IMR-90 (cell line): Measurements from ENCODE around the gene AFG3L2. TPM values are rescaled to one million over a fixed set of nuclear protein-coding genes. Genes with fewer than 3 reads are reported as not detected.
A peak's percentile ranks its signal among the peaks of the same experiment; 100 is the strongest.

Source experiments
- ATAC-seq: fragments of 200-7000 bp; cut with Tn5 transposase; 2 replicates; pipeline ENCODE4 v1.9.1; 2020; ENCODE audit warnings: low read depth, mild to moderate bottlenecking, moderate library complexity
- BruUV-seq: library from RNA; stranded (reverse); fragments of 400-500 nt; replicated peaks from 2 replicates; lab custom pipeline; 2021; lab: Mats Ljungman, UMichigan
- CTCF ChIA-PET: fragments of 300-600 bp; formaldehyde crosslinking; extraction: SDS; loops from one replicate; lab custom pipeline; 2021; ENCODE audit warnings: antibody characterized with exemption; lab: Yijun Ruan, JAX
- POLR2A ChIA-PET: fragments of 300-600 bp; sonication (Branson Sonifier 250); formaldehyde crosslinking; loops from one replicate; lab custom pipeline; 2022; ENCODE audit warnings: antibody characterized with exemption; ENCODE audit not compliant: unreplicated experiment; lab: Charles Lee
- DNase-seq: peaks from one replicate; pipeline ENCODE4 v3.0.0; 2013
- H2AFZ ChIP-seq: replicated peaks from 2 replicates; pipeline ENCODE3; 2013; ENCODE audit warnings: low read length, mild to moderate bottlenecking; ENCODE audit not compliant: poor library complexity
- H2AK5ac ChIP-seq: 2 replicates; pipeline ENCODE4 v1.6.1; 2013; ENCODE audit warnings: low read depth, low read length, inconsistent platforms
- H2AK9ac ChIP-seq: replicated peaks from 2 replicates; pipeline ENCODE3; 2013; ENCODE audit warnings: mild to moderate bottlenecking, low read depth, low read length, moderate library complexity; ENCODE audit not compliant: poor library complexity
- H2BK120ac ChIP-seq: 2 replicates; pipeline ENCODE4 v1.6.1; 2013; ENCODE audit warnings: low read depth, low read length, inconsistent platforms
- H2BK15ac ChIP-seq: 3 replicates; pipeline ENCODE4 v1.6.1; 2013; ENCODE audit warnings: low read depth, low read length, inconsistent platforms
- H2BK20ac ChIP-seq: 2 replicates; pipeline ENCODE4 v1.6.1; 2013; ENCODE audit warnings: low read depth, mild to moderate bottlenecking, inconsistent platforms, low read length, moderate library complexity
- H2BK5ac ChIP-seq: 2 replicates; pipeline ENCODE4 v1.6.1; 2013; ENCODE audit warnings: mild to moderate bottlenecking, low read depth, low read length, inconsistent platforms; ENCODE audit not compliant: poor library complexity, severe bottlenecking
- H3K14ac ChIP-seq: replicated peaks from 2 replicates; pipeline ENCODE4 v1.6.1; 2013; ENCODE audit warnings: low read depth, low read length, inconsistent platforms
- H3K18ac ChIP-seq: 2 replicates; pipeline ENCODE4 v1.6.1; 2013; ENCODE audit warnings: low read depth, low read length, control low read depth
- H3K23ac ChIP-seq: 2 replicates; pipeline ENCODE4 v1.6.1; 2013; ENCODE audit warnings: low read depth, low read length, inconsistent platforms
- H3K27ac ChIP-seq: 2 replicates; pipeline ENCODE4 v1.5.1; 2013; ENCODE audit warnings: mild to moderate bottlenecking, control low read depth, low read length; ENCODE audit not compliant: insufficient read depth
- H3K27me3 ChIP-seq: 2 replicates; pipeline ENCODE4 v1.6.1; 2013; ENCODE audit warnings: low read length; ENCODE audit not compliant: control insufficient read depth, insufficient read depth
- H3K36me3 ChIP-seq: 2 replicates; pipeline ENCODE4 v1.6.1; 2013; ENCODE audit warnings: low read length, mixed read lengths; ENCODE audit not compliant: control insufficient read depth, insufficient read depth
- H3K4ac ChIP-seq: 2 replicates; pipeline ENCODE4 v1.6.1; 2013; ENCODE audit warnings: low read depth, low read length, inconsistent platforms
- H3K4me1 ChIP-seq: 2 replicates; pipeline ENCODE4 v1.6.1; 2013; ENCODE audit warnings: low read length, mixed read lengths; ENCODE audit not compliant: control insufficient read depth, insufficient read depth
- H3K4me2 ChIP-seq: 2 replicates; pipeline ENCODE4 v1.6.1; 2013; ENCODE audit warnings: low read depth, mild to moderate bottlenecking, control low read depth, low read length, moderate library complexity
- H3K4me3 ChIP-seq: 2 replicates; pipeline ENCODE4 v1.5.1; 2013; ENCODE audit warnings: low read depth, mild to moderate bottlenecking, control low read depth, low read length, moderate library complexity; ENCODE audit not compliant: insufficient read depth
- H3K56ac ChIP-seq: 2 replicates; pipeline ENCODE4 v1.6.1; 2013; ENCODE audit warnings: low read length, inconsistent platforms; ENCODE audit not compliant: insufficient read depth; ENCODE audit errors: extremely low read depth
- H3K79me1 ChIP-seq, 2 experiments: 2 replicates each; pipeline ENCODE4 v1.6.1; 2013; ENCODE audit warnings: low read length in 2 of 2, inconsistent platforms in 1 of 2, low read depth in 1 of 2
- H3K9ac ChIP-seq: 2 replicates; pipeline ENCODE4 v1.6.1; 2013; ENCODE audit warnings: low read depth, low read length, control low read depth
- H3K9me1 ChIP-seq: 2 replicates; pipeline ENCODE4 v1.6.1; 2013; ENCODE audit warnings: low read length, inconsistent platforms; ENCODE audit not compliant: insufficient read depth
- H3K9me3 ChIP-seq: 2 replicates; pipeline ENCODE4 v1.6.1; 2013; ENCODE audit warnings: low read length; ENCODE audit not compliant: control insufficient read depth, insufficient read depth
- H4K20me1 ChIP-seq: 2 replicates; pipeline ENCODE4 v1.6.1; 2013; ENCODE audit warnings: low read length, inconsistent platforms; ENCODE audit not compliant: insufficient read depth
- H4K5ac ChIP-seq: 2 replicates; pipeline ENCODE4 v1.6.1; 2013; ENCODE audit warnings: mild to moderate bottlenecking, low read depth, low read length, control low read depth
- H4K8ac ChIP-seq, 2 experiments: 2 replicates each; pipeline ENCODE4 v1.6.1; 2013; ENCODE audit warnings: low read depth in 2 of 2, low read length in 2 of 2, control low read depth in 1 of 2, inconsistent platforms in 1 of 2
- H4K91ac ChIP-seq: 2 replicates; pipeline ENCODE4 v1.6.1; 2013; ENCODE audit warnings: low read depth, low read length, inconsistent platforms; ENCODE audit not compliant: insufficient read depth
- MAFK ChIP-seq: IDR thresholded peaks from 2 replicates; pipeline ENCODE4 v1.6.1; 2012; ENCODE audit warnings: low read depth, low read length, improper control_type of control experiment
- POLR2A ChIP-seq: IDR thresholded peaks from 2 replicates; pipeline ENCODE4 v1.6.1; 2012; ENCODE audit warnings: mild to moderate bottlenecking, low read depth, low read length
- WGBS, 2 experiments: methylation state at CpG; one replicate each; pipeline versions ENCODE4 v1.1.5 to v1.1.7; 2013; ENCODE audit warnings: missing lambda C conversion rate in 2 of 2; ENCODE audit not compliant: insufficient read length in 1 of 2; ENCODE audit errors: extremely low coverage in 2 of 2; 5-methylcytosine and 5-hydroxymethylcytosine counted together
- dilution Hi-C: fragments of 300-500 bp; cut with HindIII; formaldehyde crosslinking; loops from one replicate; pipeline ENCODE4 v1.14.3; 2018; ENCODE audit warnings: low sequenced_read_pairs; ENCODE audit not compliant: unreplicated experiment
- in situ Hi-C: fragments of 300-500 bp; cut with MboI; formaldehyde crosslinking; loops from 3 replicates; pipeline ENCODE4 v1.14.3; 2019; ENCODE audit warnings: low sequenced_read_pairs, inconsistent platforms, mixed read lengths
- intact Hi-C: fragments of 100-400 bp; cut with micrococcal nuclease; formaldehyde crosslinking; loops from 2 replicates; pipeline ENCODE4 v1.10.0; 2022
- polyA plus RNA-seq, 3 experiments: library from polyadenylated mRNA; depleted of rRNA; stranded (reverse); fragments of >200 nt; gene quantifications; 2 replicates each; pipeline ENCODE4 v1.2.3, GENCODE V29; 2012; ENCODE audit warnings: low replicate concordance in 1 of 3
- total RNA-seq: library from RNA; depleted of rRNA; stranded (reverse); fragments of >200 nt; gene quantifications from 2 replicates; pipeline ENCODE4 v1.2.3, GENCODE V29; 2012

AFG3L2 gene
- total and polyA plus RNA-seq, 2 of the 4 experiments (the other 2 are of a cell fraction) = 26.9 to 37.6 TPM

- dilution Hi-C loops = no loop called here
- H3K4me1 ChIP-seq = peaks cover 18% of the 10 kb centered on the region
Measured at GRCh38 chr18:12310762-12311161, 66.3 kb downstream of the AFG3L2 start.

More at GRCh38 chr18:12310762-12311161, 66.3 kb downstream of the AFG3L2 start:
- DNase-seq (no peak), ATAC-seq (no peak)
- H2BK120ac ChIP-seq = no peak overlapping the region
- intact Hi-C loops = no loop called here
- no peak overlapping the region for H4K91ac ChIP-seq
- H3K4ac ChIP-seq = no peak overlapping the region
- CTCF ChIA-PET = interaction anchor here (0.6 to 2.4 kb wide), 2 partner anchors 39 to 394 kb away, joined by 4 to 9 read pairs; no protein-coding TSS in a partner anchor
- H2BK15ac ChIP-seq = no peak overlapping the region
- H3K14ac ChIP-seq = no peak overlapping the region
- H3K27ac ChIP-seq = no peak overlapping the region
- no CpG with 5 or more reads among the region's 6 CpGs for WGBS, 2 experiments
- H2BK20ac ChIP-seq = no peak overlapping the region
- BruUV-seq = no TSS peak
- peaks cover 8% of the 10 kb centered on the region; the same call in 1 of the 2 replicates for H3K9me1 ChIP-seq
- H3K79me1 ChIP-seq = peaks cover 24 to 50% of the 10 kb centered on the region in 2 experiments; a peak in 3 of 4 replicates
- H2AK9ac ChIP-seq = no peak overlapping the region
- H3K9me3 ChIP-seq = peaks cover 2% of the 10 kb centered on the region
- peak overlapping the region; percentile 15; the same call in 1 of the 2 replicates for H3K4me3 ChIP-seq
- peak overlapping the region; percentile 37 for H2BK5ac ChIP-seq
- no peak overlapping the region for H3K56ac ChIP-seq
- in situ Hi-C loops = no loop called here
- no peak overlapping the region for H2AK5ac ChIP-seq
- no peak overlapping the region for H2AFZ ChIP-seq
- peak overlapping the region; percentile 60 for H3K4me2 ChIP-seq
- H3K23ac ChIP-seq = peak overlapping the region; percentile 81; the same call in 1 of the 2 replicates
- H3K36me3 ChIP-seq = peaks cover 41% of the 10 kb centered on the region
- H3K9ac ChIP-seq = no peak overlapping the region
- H3K18ac ChIP-seq = no peak overlapping the region
- no peak overlapping the region for H4K8ac ChIP-seq
- no peak overlapping the region for H4K5ac ChIP-seq
- POLR2A ChIA-PET = interaction anchor here (0.5 to 1.5 kb wide), 2 partner anchors 39 to 66 kb away, joined by 4 to 5 read pairs; partner anchors contain the start of gene AFG3L2
- TF ChIP-seq MAFK (no peak), POLR2A (peak; percentile 30; the same call in 1 of the 2 replicates)
- H3K27me3 ChIP-seq = no peaks in the 10 kb centered on the region
- peaks cover 59% of the 10 kb centered on the region for H4K20me1 ChIP-seq
